ENCODE data around the gene SP2. TPM values are rescaled to one million over a fixed set of nuclear protein-coding genes. Genes with fewer than 3 reads are reported as not detected.

Gene SP2
- total and polyA plus RNA-seq, 4 experiments from 2014 or later: 3.0 to 39.9 (median 28.4) TPM

DNA sequence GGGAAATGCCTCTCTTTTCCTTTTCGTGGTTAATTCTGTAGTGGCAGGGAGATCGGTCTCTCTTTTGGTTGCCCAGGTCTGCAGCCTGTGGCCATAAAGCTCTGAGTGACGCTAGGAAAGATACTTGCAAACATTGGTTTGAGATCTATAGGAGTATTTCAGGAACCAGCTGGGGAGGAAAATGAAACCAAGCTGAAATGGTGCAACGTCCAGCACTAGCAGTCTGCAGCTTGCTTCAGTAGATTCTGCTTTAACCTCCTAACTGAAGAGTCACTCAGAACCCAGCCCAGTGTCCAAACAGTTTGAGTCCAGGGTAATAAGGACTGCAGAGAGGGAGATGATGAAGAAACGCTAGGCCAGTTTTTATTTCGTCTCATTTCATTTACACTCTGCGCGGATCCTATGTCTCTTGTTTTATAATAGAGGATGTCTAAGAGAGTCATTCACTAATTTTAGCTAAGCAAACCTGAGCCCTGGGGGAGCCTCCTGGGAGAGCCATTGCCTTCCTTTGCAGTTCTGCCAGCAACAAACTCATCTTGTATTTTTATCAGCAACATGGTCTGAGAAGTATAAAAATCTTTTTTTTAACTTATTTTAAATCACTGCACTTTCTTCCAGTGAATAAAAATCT lies 12.0 kb downstream of the SP2 start:
- Histone ChIP-seq H3K27ac (ENCODE audit: low read depth, low read length) (no peak overlapping the region), H3K27me3 (ENCODE audit: insufficient read depth, low read length) (no peaks in the 10 kb centered on the region), H3K4me1 (ENCODE audit: insufficient read depth, low read length) (no peaks in the 10 kb centered on the region), H3K9me3 (ENCODE audit: control insufficient read depth in 1 of 2, low read length in 2 of 2) (no peaks in the 10 kb centered on the region), H3K4me3 (ENCODE audit: low read length in 2 of 2) (no peak overlapping the region), H3K36me3 (ENCODE audit: insufficient read depth, low read length) (peaks cover 5% of the 10 kb centered on the region)
- Mint-ChIP-seq H3K4me1 (peaks cover 31 to 38% (median 36%) of the 10 kb centered on the region in 4 donors), H3K27ac (peak overlapping the region in 2 of 7 donors; percentile 15 to 47), H3K9me3 (no peaks in the 10 kb centered on the region), H3K36me3 (peaks cover 29 to 33% of the 10 kb centered on the region in 2 donors), H3K27me3 (no peaks in the 10 kb centered on the region), H3K4me3 (no peak overlapping the region)
- POLR2A ChIA-PET (ENCODE audit: partially characterized antibody): interaction anchor here (2.1 kb wide), 1 partner anchor 13 kb away, joined by 9 read pairs; the partner anchor contains the start of gene SP2
- intact Hi-C loops (cut with micrococcal nuclease): no loop called here
- CTCF ChIA-PET (ENCODE audit: partially characterized antibody): interaction anchor here (1.1 to 2.6 kb wide), 2 partner anchors 41 to 67 kb away, joined by 3 to 6 read pairs; partner anchors contain the start of gene SCRN2
- no peak for DNase-seq

DNA sequence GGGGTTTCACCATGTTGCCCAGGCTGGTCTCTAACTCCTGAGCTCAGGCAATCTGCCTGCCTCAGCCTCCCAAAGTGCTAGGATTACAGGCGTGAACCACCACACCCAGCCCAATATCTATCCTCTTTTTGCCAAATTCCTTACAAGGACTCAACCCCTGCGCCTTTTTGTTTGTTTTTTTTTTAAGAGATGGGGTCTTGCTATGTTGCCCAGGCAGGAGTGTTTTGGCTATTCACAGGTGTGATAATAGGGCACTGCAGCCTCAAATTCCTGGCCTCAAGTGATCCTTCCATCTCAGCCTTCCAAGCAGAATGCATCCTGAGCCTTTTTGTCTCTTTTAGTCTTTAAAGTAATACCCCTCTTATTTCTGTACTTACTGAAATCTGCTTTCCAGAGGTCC lies 17.0 kb downstream of the SP2 start:
- POLR2A ChIA-PET (ENCODE audit: partially characterized antibody): no interaction called here
- no peaks in the 10 kb centered on the region for H3K9me3 Mint-ChIP-seq
- no peak for DNase-seq
- H3K27ac ChIP-seq (ENCODE audit: low read depth, low read length): no peak overlapping the region
- H3K4me3 ChIP-seq (ENCODE audit: low read length in 2 of 2): no peak overlapping the region
- intact Hi-C loops (cut with micrococcal nuclease): no loop called here
- CTCF ChIA-PET (ENCODE audit: partially characterized antibody): no interaction called here
- H3K27ac Mint-ChIP-seq: peak overlapping the region in 4 of 7 donors; percentile 3 to 74 (median 51)
- peaks cover 29 to 45% of the 10 kb centered on the region in 2 donors for H3K36me3 Mint-ChIP-seq
- H3K27me3 Mint-ChIP-seq: no peaks in the 10 kb centered on the region
- H3K9me3 ChIP-seq (ENCODE audit: control insufficient read depth in 1 of 2, low read length in 2 of 2): no peaks in the 10 kb centered on the region
- peaks cover 7% of the 10 kb centered on the region for H3K4me1 ChIP-seq (ENCODE audit: insufficient read depth, low read length)
- no peaks in the 10 kb centered on the region for H3K27me3 ChIP-seq (ENCODE audit: insufficient read depth, low read length)
- no peak overlapping the region for H3K4me3 Mint-ChIP-seq
- H3K36me3 ChIP-seq (ENCODE audit: insufficient read depth, low read length): peaks cover 20% of the 10 kb centered on the region
- peaks cover 15 to 27% (median 20%) of the 10 kb centered on the region in 4 donors for H3K4me1 Mint-ChIP-seq

DNA sequence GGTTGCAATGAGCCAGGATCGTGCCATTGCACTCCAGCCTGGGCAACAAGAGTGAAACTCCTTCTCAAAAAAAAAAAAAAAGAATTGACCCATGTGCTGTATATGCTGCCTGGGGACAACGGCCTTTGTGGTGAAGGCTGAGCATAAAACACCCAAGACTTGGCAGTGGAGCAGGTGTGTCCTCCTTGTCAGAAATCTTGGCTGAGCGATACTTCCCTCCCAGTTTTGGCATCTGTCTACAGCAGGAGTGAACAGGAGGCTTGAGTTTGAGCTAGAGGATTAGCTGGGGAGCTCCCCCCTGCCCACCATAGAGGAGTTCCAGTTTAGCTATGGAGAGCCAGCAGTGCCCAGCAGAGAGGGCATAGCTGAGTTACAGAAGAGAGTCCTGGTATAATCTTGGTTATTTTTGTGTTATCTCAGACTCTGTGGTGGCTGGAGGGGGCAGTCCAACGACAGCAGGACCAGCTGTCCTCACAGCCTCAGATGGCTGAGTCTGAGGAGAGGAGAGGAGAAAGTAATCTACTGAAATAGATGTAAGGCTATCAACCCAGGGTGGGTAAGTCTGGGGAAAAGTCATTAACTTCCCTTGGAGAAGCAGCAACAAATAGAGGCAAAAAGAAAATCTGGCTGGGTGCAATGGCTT lies 18.4 kb downstream of the SP2 start:
- Histone ChIP-seq H3K9me3 (ENCODE audit: control insufficient read depth in 1 of 2, low read length in 2 of 2) (no peaks in the 10 kb centered on the region), H3K4me3 (ENCODE audit: low read length in 2 of 2) (no peak overlapping the region), H3K27ac (ENCODE audit: low read depth, low read length) (no peak overlapping the region), H3K27me3 (ENCODE audit: insufficient read depth, low read length) (no peaks in the 10 kb centered on the region), H3K36me3 (ENCODE audit: insufficient read depth, low read length) (peaks cover 20% of the 10 kb centered on the region), H3K4me1 (ENCODE audit: insufficient read depth, low read length) (peaks cover 12% of the 10 kb centered on the region)
- intact Hi-C loops (cut with micrococcal nuclease): no loop called here
- peak overlapping the region; percentile 4 to 85 (median 62) for H3K27ac Mint-ChIP-seq
- DNase-seq: no peak
- ChIA-PET CTCF (ENCODE audit: partially characterized antibody) (interaction anchor here (0.6 to 1.2 kb wide), 2 partner anchors 24 to 72 kb away, joined by 3 read pairs; no protein-coding TSS in a partner anchor), POLR2A (ENCODE audit: partially characterized antibody) (interaction anchor here (0.9 kb wide), 1 partner anchor 9 kb away, joined by 3 read pairs; no protein-coding TSS in a partner anchor)
- peaks cover 24 to 39% of the 10 kb centered on the region in 2 donors for H3K36me3 Mint-ChIP-seq
- H3K9me3 Mint-ChIP-seq: no peaks in the 10 kb centered on the region
- peaks cover 14 to 34% (median 17%) of the 10 kb centered on the region in 4 donors for H3K4me1 Mint-ChIP-seq
- H3K27me3 Mint-ChIP-seq: no peaks in the 10 kb centered on the region
- no peak overlapping the region for H3K4me3 Mint-ChIP-seq

DNA sequence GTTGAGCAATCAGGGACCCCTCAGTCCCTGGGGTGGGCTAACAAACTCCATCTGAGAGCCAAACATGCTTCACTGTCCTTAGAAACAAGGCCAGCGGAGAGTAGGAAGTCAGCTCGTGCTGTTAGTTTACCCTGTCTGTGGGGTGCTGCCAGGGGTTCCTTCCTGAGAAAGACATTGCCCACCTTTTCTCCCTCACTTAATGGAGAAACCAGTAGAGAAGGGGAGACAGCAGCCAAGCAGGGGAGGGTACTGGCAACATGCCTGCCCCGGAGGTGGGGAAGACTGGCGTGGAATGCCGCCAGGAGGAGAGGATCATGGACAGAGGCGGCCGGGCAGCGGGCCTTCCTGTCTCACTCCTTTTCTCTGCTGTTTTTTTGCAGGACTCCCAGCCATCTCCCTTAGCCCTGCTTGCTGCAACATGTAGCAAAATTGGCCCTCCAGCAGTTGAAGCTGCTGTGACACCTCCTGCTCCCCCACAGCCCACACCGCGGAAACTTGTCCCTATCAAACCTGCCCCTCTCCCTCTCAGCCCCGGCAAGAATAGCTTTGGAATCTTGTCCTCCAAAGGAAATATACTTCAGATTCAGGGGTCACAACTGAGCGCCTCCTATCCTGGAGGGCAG lies 19.9 kb downstream of the SP2 start:
- CTCF ChIA-PET (ENCODE audit: partially characterized antibody): no interaction called here
- Histone ChIP-seq H3K27ac (ENCODE audit: low read depth, low read length) (no peak overlapping the region), H3K4me1 (ENCODE audit: insufficient read depth, low read length) (peaks cover 12% of the 10 kb centered on the region), H3K4me3 (ENCODE audit: low read length in 2 of 2) (no peak overlapping the region), H3K36me3 (ENCODE audit: insufficient read depth, low read length) (peaks cover 20% of the 10 kb centered on the region), H3K9me3 (ENCODE audit: control insufficient read depth in 1 of 2, low read length in 2 of 2) (no peaks in the 10 kb centered on the region), H3K27me3 (ENCODE audit: insufficient read depth, low read length) (no peaks in the 10 kb centered on the region)
- intact Hi-C loops (cut with micrococcal nuclease): no loop called here
- no peak for DNase-seq
- POLR2A ChIA-PET (ENCODE audit: partially characterized antibody): no interaction called here
- Mint-ChIP-seq H3K9me3 (no peaks in the 10 kb centered on the region), H3K27me3 (no peaks in the 10 kb centered on the region), H3K4me3 (no peak overlapping the region), H3K27ac (peak overlapping the region in 5 of 7 donors; percentile 22 to 75 (median 23)), H3K36me3 (peaks cover 29 to 38% of the 10 kb centered on the region in 2 donors), H3K4me1 (peaks cover 14 to 30% (median 17%) of the 10 kb centered on the region in 4 donors)

DNA sequence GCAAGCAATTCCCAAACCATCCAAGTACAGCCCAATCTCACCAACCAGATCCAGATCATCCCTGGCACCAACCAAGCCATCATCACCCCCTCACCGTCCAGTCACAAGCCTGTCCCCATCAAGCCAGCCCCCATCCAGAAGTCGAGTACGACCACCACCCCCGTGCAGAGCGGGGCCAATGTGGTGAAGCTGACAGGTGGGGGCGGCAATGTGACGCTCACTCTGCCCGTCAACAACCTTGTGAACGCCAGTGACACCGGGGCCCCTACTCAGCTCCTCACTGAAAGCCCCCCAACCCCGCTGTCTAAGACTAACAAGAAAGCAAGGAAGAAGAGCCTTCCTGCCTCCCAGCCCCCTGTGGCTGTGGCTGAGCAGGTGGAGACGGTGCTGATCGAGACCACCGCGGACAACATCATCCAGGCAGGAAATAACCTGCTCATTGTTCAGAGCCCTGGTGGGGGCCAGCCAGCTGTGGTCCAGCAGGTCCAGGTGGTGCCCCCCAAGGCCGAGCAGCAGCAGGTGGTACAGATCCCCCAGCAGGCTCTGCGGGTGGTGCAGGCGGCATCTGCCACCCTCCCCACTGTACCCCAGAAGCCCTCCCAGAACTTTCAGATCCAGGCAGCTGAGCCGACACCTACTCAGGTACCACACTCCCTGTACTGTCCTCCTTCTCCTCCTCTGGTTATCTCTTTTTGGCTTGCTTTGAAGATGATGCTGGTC lies 20.6 kb downstream of the SP2 start:
- Histone ChIP-seq H3K4me3 (ENCODE audit: low read length in 2 of 2) (no peak overlapping the region), H3K27ac (ENCODE audit: low read depth, low read length) (no peak overlapping the region), H3K36me3 (ENCODE audit: insufficient read depth, low read length) (peaks cover 20% of the 10 kb centered on the region), H3K9me3 (ENCODE audit: control insufficient read depth in 1 of 2, low read length in 2 of 2) (no peaks in the 10 kb centered on the region), H3K4me1 (ENCODE audit: insufficient read depth, low read length) (peaks cover 12% of the 10 kb centered on the region), H3K27me3 (ENCODE audit: insufficient read depth, low read length) (no peaks in the 10 kb centered on the region)
- no peak overlapping the region for H3K4me3 Mint-ChIP-seq
- POLR2A ChIA-PET (ENCODE audit: partially characterized antibody): no interaction called here
- intact Hi-C loops (cut with micrococcal nuclease): no loop called here
- CTCF ChIA-PET (ENCODE audit: partially characterized antibody): interaction anchor here (0.7 kb wide), 1 partner anchor 32 kb away, joined by 3 read pairs; no protein-coding TSS in a partner anchor
- H3K27me3 Mint-ChIP-seq: no peaks in the 10 kb centered on the region
- H3K9me3 Mint-ChIP-seq: no peaks in the 10 kb centered on the region
- DNase-seq: no peak
- H3K4me1 Mint-ChIP-seq: peaks cover 15 to 30% (median 17%) of the 10 kb centered on the region in 4 donors
- peaks cover 31 to 41% of the 10 kb centered on the region in 2 donors for H3K36me3 Mint-ChIP-seq
- peak overlapping the region in 6 of 7 donors; percentile 48 to 91 (median 62) for H3K27ac Mint-ChIP-seq

DNA sequence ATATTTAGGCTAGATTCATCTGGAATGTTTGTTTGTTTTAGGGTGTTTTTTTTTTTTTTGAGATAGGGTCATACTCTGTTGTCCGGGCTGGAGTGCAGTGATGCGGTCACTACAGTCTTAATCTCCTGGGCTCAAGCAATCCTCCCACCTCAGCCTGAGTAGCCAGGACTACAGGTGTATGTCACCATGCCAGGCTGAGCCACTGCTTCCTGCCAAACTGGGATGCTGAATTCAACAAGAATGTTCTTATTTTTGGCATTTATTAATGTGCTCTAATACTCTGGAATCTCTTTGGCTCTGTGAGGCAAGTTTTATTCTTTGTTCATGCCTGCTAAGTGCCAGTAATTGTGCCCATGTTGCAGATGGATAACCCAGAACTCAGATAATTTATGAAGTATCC lies 21.5 kb downstream of the SP2 start:
- CTCF ChIA-PET (ENCODE audit: partially characterized antibody): interaction anchor here (0.7 kb wide), 1 partner anchor 31 kb away, joined by 3 read pairs; no protein-coding TSS in a partner anchor

More for the DNA sequence above, 21.5 kb downstream of the SP2 start:
- peaks cover 0 to 1% (median 0%) of the 10 kb centered on the region in 8 donors for H3K9me3 Mint-ChIP-seq
- Histone ChIP-seq H3K27ac (ENCODE audit: low read depth, low read length) (no peak overlapping the region), H3K9me3 (ENCODE audit: control insufficient read depth in 1 of 2, low read length in 2 of 2) (no peaks in the 10 kb centered on the region), H3K4me1 (ENCODE audit: insufficient read depth, low read length) (peaks cover 12% of the 10 kb centered on the region), H3K27me3 (ENCODE audit: insufficient read depth, low read length) (no peaks in the 10 kb centered on the region), H3K36me3 (ENCODE audit: insufficient read depth, low read length) (peaks cover 20% of the 10 kb centered on the region), H3K4me3 (ENCODE audit: low read length in 2 of 2) (no peak overlapping the region)
- H3K4me1 Mint-ChIP-seq: peaks cover 12 to 28% (median 16%) of the 10 kb centered on the region in 4 donors
- no peak for DNase-seq
- H3K36me3 Mint-ChIP-seq: peaks cover 36 to 46% of the 10 kb centered on the region in 2 donors
- peak overlapping the region in 3 of 7 donors; percentile 46 to 91 (median 59) for H3K27ac Mint-ChIP-seq
- H3K4me3 Mint-ChIP-seq: peak overlapping the region in 1 of 8 donors; percentile 20
- POLR2A ChIA-PET (ENCODE audit: partially characterized antibody): no interaction called here
- intact Hi-C loops (cut with micrococcal nuclease): no loop called here
- no peaks in the 10 kb centered on the region for H3K27me3 Mint-ChIP-seq

Data from CD4-positive, alpha-beta memory T cell (primary cell).